Thymus (tissue), 11 donors: ENCODE data around the gene NEDD9. TPM values are rescaled to one million over a fixed set of nuclear protein-coding genes. Genes with fewer than 3 reads are reported as not detected.

Experiments used
- DNase-seq, 9 donors: peaks; one replicate each; pipeline ENCODE4 v3.0.0-alpha.2; 2013; ENCODE audit warnings: low spot score in 9 of 9, low read depth in 6 of 9, missing footprints in 1 of 9
- H3K27ac ChIP-seq, 2 donors: one replicate each; pipeline ENCODE4 v1.5.1; 2013; ENCODE audit warnings: control low read depth in 1 of 2, low read depth in 1 of 2, low read length in 1 of 2, mild to moderate bottlenecking in 1 of 2, moderate library complexity in 1 of 2
- H3K27me3 ChIP-seq, 2 donors: one replicate each; pipeline ENCODE4 v1.5.1; 2013; ENCODE audit warnings: low read length in 1 of 2; ENCODE audit not compliant: control insufficient read depth in 2 of 2, insufficient read depth in 1 of 2
- H3K36me3 ChIP-seq, 2 donors: one replicate each; pipeline ENCODE4 v1.5.1; 2013; ENCODE audit warnings: low read length in 1 of 2, mild to moderate bottlenecking in 1 of 2, moderate library complexity in 1 of 2; ENCODE audit not compliant: control insufficient read depth in 2 of 2, insufficient read depth in 2 of 2
- H3K4me1 ChIP-seq, 2 donors: one replicate each; pipeline ENCODE4 v1.5.1; 2013; ENCODE audit warnings: low read length in 2 of 2; ENCODE audit not compliant: control insufficient read depth in 2 of 2, insufficient read depth in 2 of 2
- H3K4me3 ChIP-seq, 2 donors: one replicate each; pipeline ENCODE4 v1.5.1; 2013; ENCODE audit warnings: low read length in 2 of 2, control low read depth in 1 of 2, mild to moderate bottlenecking in 1 of 2
- H3K9me3 ChIP-seq, 2 donors: one replicate each; pipeline ENCODE4 v1.5.1; 2013; ENCODE audit warnings: low read length in 1 of 2, mild to moderate bottlenecking in 1 of 2; ENCODE audit not compliant: control insufficient read depth in 2 of 2, insufficient read depth in 1 of 2
- WGBS: extraction: QIAGEN DNeasy Blood & Tissue Kit; methylation state at CpG from one replicate; pipeline ENCODE4 v1.1.7; 2013; 5-methylcytosine and 5-hydroxymethylcytosine counted together
- polyA plus RNA-seq: library from polyadenylated mRNA; stranded (reverse); fragments of 200-250 nt; gene quantifications from one replicate; pipeline ENCODE4 v1.2.3, GENCODE V29; 2013
- total RNA-seq: library from RNA; stranded (reverse); fragments of 120-200 nt; gene quantifications from one replicate; pipeline ENCODE4 v1.2.4, GENCODE V29; 2013
- donor health status: healthy.

The NEDD9 gene
- total and polyA plus RNA-seq, 2 donors: 15.0 to 29.4 TPM

DNA sequence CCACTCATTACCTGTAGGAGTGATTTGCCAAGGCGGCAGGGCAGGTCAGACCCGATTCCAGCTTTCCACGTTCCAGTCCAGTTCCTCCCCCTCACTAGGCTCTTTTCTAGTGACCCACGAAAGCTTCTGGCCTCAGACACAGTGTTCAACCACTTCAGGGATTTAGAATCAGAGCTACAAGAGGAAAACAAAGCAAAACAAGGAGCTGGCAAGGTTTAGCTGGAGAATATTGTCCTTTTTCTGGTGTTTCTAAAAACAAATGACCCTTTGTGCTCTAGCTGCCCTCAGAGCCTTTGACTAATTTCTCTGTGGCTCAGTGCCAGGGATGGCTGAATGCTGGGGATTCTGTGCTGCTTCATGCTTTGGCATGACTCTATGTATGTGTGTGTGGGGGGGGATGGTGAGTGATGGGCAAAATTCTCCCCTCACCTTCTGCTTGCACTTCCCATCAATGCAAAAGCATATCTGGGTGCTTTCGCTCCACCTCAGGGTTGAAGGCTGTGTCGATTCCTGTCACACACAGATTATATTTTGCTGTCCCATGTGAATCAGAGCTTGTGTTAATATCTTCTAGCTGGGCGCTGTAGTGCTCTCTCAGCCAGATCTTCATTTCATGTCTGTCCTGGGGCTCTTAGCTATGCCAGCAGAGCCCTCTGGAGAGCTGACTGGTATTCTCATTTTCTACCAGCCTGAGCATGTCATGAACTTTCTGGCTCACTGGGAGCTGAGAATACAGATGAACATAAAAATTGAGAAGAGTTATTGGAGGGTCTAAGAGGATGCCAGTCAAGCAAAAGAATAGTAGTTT is 19.3 kb upstream of the NEDD9 start:
- Histone ChIP-seq H3K27ac (peak overlapping the region in 1 of 2 donors; percentile 12), H3K9me3 (no peaks in the 10 kb centered on the region), H3K4me1 (peaks cover 0 to 7% of the 10 kb centered on the region in 2 donors), H3K4me3 (no peak overlapping the region), H3K27me3 (no peaks in the 10 kb centered on the region), H3K36me3 (peaks cover 2 to 4% of the 10 kb centered on the region in 2 donors)
- no peak for DNase-seq
- 93% methylated on average over 7 of the region's 7 CpGs for WGBS

- H3K27ac ChIP-seq: no peak overlapping the region
- H3K36me3 ChIP-seq: peaks cover 0 to 4% of the 10 kb centered on the region in 2 donors
- peaks cover 0 to 6% of the 10 kb centered on the region in 2 donors for H3K4me1 ChIP-seq
- 94% methylated on average over 1 of the region's 1 CpG for WGBS
- H3K27me3 ChIP-seq: no peaks in the 10 kb centered on the region
- no peak for DNase-seq
- H3K9me3 ChIP-seq: no peaks in the 10 kb centered on the region
- H3K4me3 ChIP-seq: no peak overlapping the region
Measured at GRCh38 chr6:11250108-11250507, 17.6 kb upstream of the NEDD9 start.

GRCh38 chr6:11248974-11249761 is 16.7 kb upstream of the NEDD9 start:
- no peak overlapping the region for H3K27ac ChIP-seq
- peaks cover 0 to 4% of the 10 kb centered on the region in 2 donors for H3K36me3 ChIP-seq
- no peaks in the 10 kb centered on the region for H3K27me3 ChIP-seq
- no peak for DNase-seq
- WGBS: 98% methylated on average over 3 of the region's 3 CpGs
- H3K4me3 ChIP-seq: no peak overlapping the region
- peaks cover 0 to 6% of the 10 kb centered on the region in 2 donors for H3K4me1 ChIP-seq
- no peaks in the 10 kb centered on the region for H3K9me3 ChIP-seq

GRCh38 chr6:11246722-11247121 is 14.3 kb upstream of the NEDD9 start:
- H3K36me3 ChIP-seq: peaks cover 0 to 7% of the 10 kb centered on the region in 2 donors
- 97% methylated on average over 6 of the region's 6 CpGs for WGBS
- no peaks in the 10 kb centered on the region for H3K27me3 ChIP-seq
- no peak overlapping the region for H3K4me3 ChIP-seq
- no peak for DNase-seq
- H3K9me3 ChIP-seq: no peaks in the 10 kb centered on the region
- H3K4me1 ChIP-seq: peaks cover 0 to 1% of the 10 kb centered on the region in 2 donors
- no peak overlapping the region for H3K27ac ChIP-seq

GRCh38 chr6:11245381-11246256 is 13.2 kb upstream of the NEDD9 start:
- no peaks in the 10 kb centered on the region for H3K27me3 ChIP-seq
- no peak overlapping the region for H3K27ac ChIP-seq
- H3K36me3 ChIP-seq: peaks cover 0 to 7% of the 10 kb centered on the region in 2 donors
- no peak overlapping the region for H3K4me3 ChIP-seq
- no peaks in the 10 kb centered on the region for H3K4me1 ChIP-seq
- 96% methylated on average over 9 of the region's 9 CpGs for WGBS
- no peak for DNase-seq
- H3K9me3 ChIP-seq: no peaks in the 10 kb centered on the region

- Histone ChIP-seq H3K4me3 (no peak overlapping the region), H3K4me1 (peaks cover 0 to 4% of the 10 kb centered on the region in 2 donors), H3K27me3 (no peaks in the 10 kb centered on the region), H3K27ac (no peak overlapping the region), H3K36me3 (peaks cover 0 to 5% of the 10 kb centered on the region in 2 donors), H3K9me3 (no peaks in the 10 kb centered on the region)
- 82% methylated on average over 2 of the region's 2 CpGs for WGBS
- DNase-seq: no peak
Measured at GRCh38 chr6:11244387-11245126, 12.1 kb upstream of the NEDD9 start.

GRCh38 chr6:11243861-11244260 is 11.4 kb upstream of the NEDD9 start:
- peaks cover 0 to 4% of the 10 kb centered on the region in 2 donors for H3K4me1 ChIP-seq
- no peaks in the 10 kb centered on the region for H3K9me3 ChIP-seq
- no peaks in the 10 kb centered on the region for H3K27me3 ChIP-seq
- H3K36me3 ChIP-seq: peaks cover 0 to 3% of the 10 kb centered on the region in 2 donors
- H3K4me3 ChIP-seq: no peak overlapping the region
- no peak overlapping the region for H3K27ac ChIP-seq
- DNase-seq: no peak
- WGBS: 94% methylated on average over 1 of the region's 1 CpG

DNA sequence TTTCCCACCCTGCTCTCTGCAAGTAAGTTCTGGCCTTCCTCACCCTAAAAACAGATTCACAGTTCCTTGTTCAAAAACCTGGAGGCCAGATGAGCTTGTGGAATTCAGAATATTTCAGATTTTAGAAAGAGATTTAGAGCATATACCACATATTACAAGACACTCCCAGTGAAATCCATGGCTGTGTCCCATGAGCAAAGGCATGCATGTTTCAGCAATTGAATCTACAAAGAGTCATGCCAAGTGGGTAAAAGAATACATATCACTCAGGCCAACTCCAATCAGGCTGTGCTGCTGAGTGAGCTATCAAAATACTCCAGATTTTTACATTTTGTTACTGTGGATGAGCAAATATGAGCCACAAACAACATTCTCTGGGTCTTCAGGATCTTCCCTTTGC is 10.2 kb upstream of the NEDD9 start:
- Histone ChIP-seq H3K27me3 (no peaks in the 10 kb centered on the region), H3K9me3 (no peaks in the 10 kb centered on the region), H3K36me3 (peaks cover 0 to 3% of the 10 kb centered on the region in 2 donors), H3K4me3 (no peak overlapping the region), H3K4me1 (peaks cover 0 to 4% of the 10 kb centered on the region in 2 donors), H3K27ac (no peak overlapping the region)
- no peak for DNase-seq
